Smooth muscle cell of the umbilical artery (primary cell): ENCODE measurements around the gene CHMP1A. TPM values are rescaled to one million over a fixed set of nuclear protein-coding genes. Genes with fewer than 3 reads are reported as not detected.

Experiments used
- total RNA-seq: library from RNA; depleted of rRNA; stranded (reverse); fragments of >200 nt; gene quantifications from 2 replicates; pipeline ENCODE4 v1.2.3, GENCODE V29; 2014

CHMP1A gene
- total RNA-seq, result 71.3 and 87.6 TPM in 2 replicates

GRCh38 chr16:89657442-89658220 is at the start of gene CHMP1A, which contains the start of gene SPATA33:
TSS of gene CHMP1A (minus strand) at chr16:89657708. CDS start at chr16:89657588, 120 bp downstream.
TSS of gene SPATA33 (plus strand) at chr16:89657836. CDS start at chr16:89657912, 76 bp downstream.

DNA sequence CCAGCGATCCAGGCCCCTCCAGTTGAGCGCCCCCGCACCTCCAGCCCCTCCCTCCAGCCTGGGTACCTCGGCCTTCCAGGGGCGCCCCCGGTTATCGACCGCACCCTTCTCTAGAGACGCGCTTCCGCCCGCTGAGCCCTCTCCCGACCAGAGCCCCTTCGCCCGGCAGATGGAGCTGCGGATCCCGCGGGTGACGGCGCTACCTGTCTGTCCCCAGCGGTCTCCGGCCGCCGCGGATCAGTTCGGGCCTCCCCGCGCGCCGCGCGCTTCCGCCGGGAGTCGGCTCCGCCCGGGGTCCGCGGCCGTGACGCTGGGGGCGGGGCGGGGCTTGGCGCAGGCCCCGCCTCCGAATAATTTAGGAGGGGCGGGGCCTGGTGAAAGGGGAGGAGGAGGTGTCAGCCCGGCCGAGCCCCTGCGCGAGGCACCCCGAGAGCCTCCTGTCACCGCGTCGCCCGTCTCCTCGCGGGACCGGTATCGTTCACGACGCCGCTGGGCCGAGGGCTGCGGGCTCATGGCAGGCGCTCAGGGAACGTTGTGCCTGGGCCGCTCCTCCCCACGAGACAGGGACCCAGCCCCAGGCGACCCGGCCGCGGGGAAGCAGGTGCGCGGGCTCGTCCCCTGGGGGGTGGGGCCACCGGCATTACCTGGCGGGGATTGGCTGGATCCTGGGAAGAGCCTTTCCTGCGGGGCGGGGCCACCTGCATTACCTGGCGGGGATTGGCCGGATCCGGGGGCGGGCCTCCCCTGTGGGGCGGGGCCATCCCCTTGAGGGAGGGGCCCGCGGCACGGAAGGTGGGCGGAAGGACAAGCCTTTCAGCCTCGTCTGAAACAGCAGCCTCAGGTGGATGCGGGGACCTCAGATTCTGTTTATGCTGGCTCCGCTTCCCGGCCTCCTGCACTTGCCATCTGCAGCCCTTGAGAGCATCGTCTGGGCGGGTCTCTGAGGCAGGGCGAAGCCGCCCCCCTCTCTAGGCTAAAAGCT is 44.2 kb upstream of the CHMP1A start, which contains the start of gene SPATA2L:
Gene SPATA2L (minus strand): TSS at position 281 of the 982 bp plus-strand sequence. CDS start 473 bp downstream, outside the sequence.

DNA sequence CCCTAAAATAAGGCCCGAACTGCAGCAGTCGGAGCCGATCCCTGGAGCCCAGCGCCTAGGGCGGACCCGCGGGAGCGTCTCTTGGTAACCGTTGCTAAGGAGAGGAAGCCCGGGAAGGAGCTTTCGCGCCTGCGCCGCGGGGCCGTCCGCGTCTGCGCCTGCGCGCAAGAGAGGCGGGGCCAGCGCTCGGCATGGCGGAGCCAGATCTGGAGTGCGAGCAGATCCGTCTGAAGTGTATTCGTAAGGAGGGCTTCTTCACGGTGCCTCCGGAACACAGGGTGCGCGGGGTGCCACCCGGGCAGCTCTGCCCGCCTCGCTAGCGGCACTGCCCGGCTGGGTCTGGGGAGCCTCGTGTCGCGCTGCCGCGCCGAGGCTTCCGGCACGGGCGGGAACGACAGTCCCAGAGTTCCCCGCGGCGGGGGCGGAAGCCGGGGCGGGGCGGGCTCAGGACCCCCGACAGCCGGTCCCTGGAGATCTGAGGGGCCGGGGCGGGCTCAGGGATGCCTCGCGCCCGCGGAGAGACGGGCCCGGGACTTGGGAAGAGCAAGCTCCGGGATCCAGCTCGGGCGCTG is 29.1 kb upstream of the CHMP1A start, which contains the start of gene CDK10:
Gene CDK10 (plus strand): TSS at position 170 of the 572 bp plus-strand sequence. CDS start 22 bp downstream, at position 192.

GRCh38 chr16:89613231-89613953 is 44.1 kb downstream of the CHMP1A start, which contains the start of gene DPEP1:
TSS of gene DPEP1 (plus strand) at chr16:89613642. CDS start at chr16:89630411, 16,769 bp downstream.

Other genes starting within 250 kb of the CHMP1A start
- gene ANKRD11, start 167.1 kb downstream of the CHMP1A start, total RNA-seq, result 68.9 and 105 TPM in 2 replicates
- gene SPG7, start 149.3 kb downstream of the CHMP1A start, total RNA-seq, result 120 and 140 TPM in 2 replicates
- gene RPL13, start 97.0 kb downstream of the CHMP1A start, total RNA-seq, result 1,126 and 2,057 TPM in 2 replicates
- 14.8 and 27.5 TPM in 2 replicates for gene CPNE7, start 82.0 kb downstream of the CHMP1A start, total RNA-seq
- gene DPEP1, start 44.1 kb downstream of the CHMP1A start, total RNA-seq, result 0.23 and 0.30 TPM in 2 replicates
- gene SPATA33, start 128 bp upstream of the CHMP1A start, total RNA-seq, result 5.0 TPM in 2 replicates
- 49.9 and 54.5 TPM in 2 replicates for gene CDK10, start 29.0 kb upstream of the CHMP1A start, total RNA-seq
- 9.5 and 16.9 TPM in 2 replicates for gene SPATA2L, start 44.0 kb upstream of the CHMP1A start, total RNA-seq
- gene VPS9D1, start 63.2 kb upstream of the CHMP1A start, total RNA-seq, result 7.4 and 9.1 TPM in 2 replicates
- gene ZNF276, start 63.8 kb upstream of the CHMP1A start, total RNA-seq, result 9.5 and 18.5 TPM in 2 replicates
- 1.8 and 9.5 TPM in 2 replicates for gene FANCA, start 158.9 kb upstream of the CHMP1A start, total RNA-seq
- 0.30 and 1.4 TPM in 2 replicates for gene SPIRE2, start 170.8 kb upstream of the CHMP1A start, total RNA-seq
- gene TCF25, start 215.9 kb upstream of the CHMP1A start, total RNA-seq, result 146 and 165 TPM in 2 replicates